A549 (cell line): Measurements from ENCODE around the gene KIF1A.

ENCODE experiments used
- RFX5 ChIP-seq: fragments of 450-650 bp; IDR thresholded peaks from 2 replicates; pipeline ENCODE4 v1.7.1; 2014; ENCODE audit warnings: antibody characterized with exemption, mild to moderate bottlenecking, moderate library complexity
- ZFP36 ChIP-seq: fragments of 450-650 bp; IDR thresholded peaks from 2 replicates; pipeline ENCODE4 v1.6.1; 2014; ENCODE audit warnings: borderline replicate concordance; ENCODE audit not compliant: partially characterized antibody
- TF ChIP-seq, protein P1 (sequence below): fragments of >200 bp; sonication (Bioruptor Twin); formaldehyde crosslinking; IDR thresholded peaks from 3 replicates; pipeline ENCODE4 v1.5.1; 2016

- TF ChIP-seq, protein P1, sequence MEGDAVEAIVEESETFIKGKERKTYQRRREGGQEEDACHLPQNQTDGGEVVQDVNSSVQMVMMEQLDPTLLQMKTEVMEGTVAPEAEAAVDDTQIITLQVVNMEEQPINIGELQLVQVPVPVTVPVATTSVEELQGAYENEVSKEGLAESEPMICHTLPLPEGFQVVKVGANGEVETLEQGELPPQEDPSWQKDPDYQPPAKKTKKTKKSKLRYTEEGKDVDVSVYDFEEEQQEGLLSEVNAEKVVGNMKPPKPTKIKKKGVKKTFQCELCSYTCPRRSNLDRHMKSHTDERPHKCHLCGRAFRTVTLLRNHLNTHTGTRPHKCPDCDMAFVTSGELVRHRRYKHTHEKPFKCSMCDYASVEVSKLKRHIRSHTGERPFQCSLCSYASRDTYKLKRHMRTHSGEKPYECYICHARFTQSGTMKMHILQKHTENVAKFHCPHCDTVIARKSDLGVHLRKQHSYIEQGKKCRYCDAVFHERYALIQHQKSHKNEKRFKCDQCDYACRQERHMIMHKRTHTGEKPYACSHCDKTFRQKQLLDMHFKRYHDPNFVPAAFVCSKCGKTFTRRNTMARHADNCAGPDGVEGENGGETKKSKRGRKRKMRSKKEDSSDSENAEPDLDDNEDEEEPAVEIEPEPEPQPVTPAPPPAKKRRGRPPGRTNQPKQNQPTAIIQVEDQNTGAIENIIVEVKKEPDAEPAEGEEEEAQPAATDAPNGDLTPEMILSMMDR = no peak
- TF ChIP-seq RFX5 (no peak), ZFP36 (no peak)
Measured at GRCh38 chr2:240689975-240690374, 130.0 kb downstream of the KIF1A start.
